Measurements from ENCODE around the gene JMJD7.

The JMJD7 gene

DNA sequence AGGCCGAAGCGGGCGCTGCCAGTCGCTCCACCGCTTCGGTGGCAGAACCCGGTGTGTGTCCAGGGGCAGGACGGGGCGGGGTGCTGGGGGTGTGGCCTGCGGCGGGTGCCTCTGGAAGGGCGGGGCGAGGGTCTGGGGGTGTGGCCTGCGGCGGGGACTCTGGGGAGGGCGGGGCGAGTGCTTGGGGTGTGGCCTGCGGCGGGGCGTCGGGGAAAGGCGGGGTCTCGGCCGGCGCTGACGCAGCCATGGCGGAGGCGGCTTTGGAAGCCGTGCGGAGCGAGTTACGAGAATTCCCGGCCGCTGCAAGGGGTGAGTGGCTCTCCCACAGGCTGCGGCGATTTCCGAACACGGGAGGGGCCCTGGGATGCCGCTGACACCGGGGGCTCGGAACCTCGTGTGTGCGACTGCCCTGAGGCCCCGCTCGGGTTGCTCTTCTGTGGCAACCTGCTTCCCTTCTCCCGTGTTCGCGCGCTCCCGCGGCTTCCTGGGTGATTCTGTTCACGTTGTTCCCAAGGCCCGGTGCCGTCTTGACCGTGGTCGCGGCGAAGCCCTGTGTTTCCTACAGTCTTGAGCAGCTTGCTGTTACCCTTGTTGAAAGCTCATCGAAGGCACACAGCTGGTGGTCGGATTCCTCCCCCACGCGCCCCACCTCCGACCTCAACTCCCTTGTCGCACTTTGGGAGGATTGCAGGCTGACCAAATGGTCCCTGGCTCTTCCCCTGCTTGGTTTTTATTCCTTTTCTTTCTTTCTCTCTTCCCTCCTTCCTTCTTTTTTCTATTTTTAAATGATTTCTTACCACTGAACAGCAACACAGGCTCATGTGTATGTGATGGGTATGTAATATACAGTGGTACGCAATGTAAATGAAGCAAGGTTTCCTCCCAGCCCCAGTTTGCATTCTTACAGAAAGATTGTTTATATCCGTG, at the start of gene JMJD7:
JMJD7 (plus strand) TSS at position 213 of the 927 bp plus-strand sequence; CDS start at position 246, 33 bp downstream.
- DNase-seq (ENCODE audit: low read depth in 3 of 3), result peak; percentile 92 to 95 (median 93)

DNA sequence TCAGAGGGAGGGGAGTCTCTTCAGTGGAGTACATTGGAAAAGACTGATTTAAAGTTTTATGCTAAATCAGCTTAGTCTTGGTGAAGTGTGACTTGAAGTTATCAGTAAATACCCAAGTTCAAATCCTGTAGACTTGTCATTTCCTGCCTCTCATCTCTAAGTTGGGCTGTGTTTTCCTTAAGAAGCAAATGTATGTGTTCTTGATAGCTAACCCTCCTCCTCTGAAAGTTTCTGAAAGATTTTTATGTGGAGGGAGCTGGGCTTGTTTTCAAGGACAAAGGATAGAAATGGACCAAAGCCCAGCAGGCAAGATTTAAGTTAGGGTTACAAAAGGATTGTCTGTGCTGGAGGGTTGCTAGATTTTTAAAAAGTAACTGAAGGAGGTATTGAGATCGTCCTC, 49.4 kb upstream of the JMJD7 start:
- no peak for DNase-seq (ENCODE audit: low read depth in 3 of 3)

DNA sequence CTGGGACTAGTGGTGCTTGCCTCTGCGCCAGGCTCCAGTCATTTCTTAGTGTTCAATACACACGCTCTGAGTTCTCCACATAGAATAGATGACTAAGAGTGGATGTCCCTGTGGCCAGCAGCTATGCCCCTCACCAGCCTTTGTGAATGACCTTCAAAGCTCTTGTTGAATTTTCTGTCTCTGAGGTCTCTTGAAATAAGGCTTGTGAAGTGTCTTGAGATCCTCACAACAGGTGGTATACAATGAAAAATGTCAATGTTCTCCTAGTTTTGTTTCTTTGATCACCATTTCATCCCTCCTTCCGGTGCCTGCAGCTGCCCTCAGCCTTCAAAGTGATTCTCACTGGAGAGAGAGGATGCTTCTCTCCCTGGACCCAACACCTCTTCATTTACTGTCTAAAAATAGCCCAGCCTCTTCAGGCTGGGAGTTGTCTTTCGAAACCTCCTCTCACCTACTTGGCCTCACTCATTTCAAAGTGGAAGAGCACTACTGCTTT, 48.2 kb upstream of the JMJD7 start:
- no peak for DNase-seq (ENCODE audit: low read depth in 3 of 3)

DNA sequence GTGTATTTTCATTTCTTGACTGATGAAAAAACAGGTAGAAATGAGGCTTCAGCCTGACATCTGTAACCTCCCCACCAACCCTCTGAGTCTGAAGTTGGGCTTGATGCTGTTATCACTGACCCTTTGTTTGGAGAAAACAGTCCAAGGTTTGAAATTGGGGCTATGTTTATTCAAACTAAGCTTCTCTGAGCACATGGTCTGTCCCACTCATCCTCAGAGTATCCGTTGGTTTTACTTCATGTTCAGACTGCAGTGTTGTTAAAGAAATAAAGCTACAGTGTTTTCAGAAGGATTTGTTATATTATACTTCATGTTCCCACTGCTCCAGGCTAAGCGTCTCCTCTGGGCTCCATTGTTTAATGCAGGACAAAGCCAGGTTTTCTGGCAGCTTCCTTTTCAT, 47.6 kb upstream of the JMJD7 start:
- no peak for DNase-seq (ENCODE audit: low read depth in 3 of 3)

DNA sequence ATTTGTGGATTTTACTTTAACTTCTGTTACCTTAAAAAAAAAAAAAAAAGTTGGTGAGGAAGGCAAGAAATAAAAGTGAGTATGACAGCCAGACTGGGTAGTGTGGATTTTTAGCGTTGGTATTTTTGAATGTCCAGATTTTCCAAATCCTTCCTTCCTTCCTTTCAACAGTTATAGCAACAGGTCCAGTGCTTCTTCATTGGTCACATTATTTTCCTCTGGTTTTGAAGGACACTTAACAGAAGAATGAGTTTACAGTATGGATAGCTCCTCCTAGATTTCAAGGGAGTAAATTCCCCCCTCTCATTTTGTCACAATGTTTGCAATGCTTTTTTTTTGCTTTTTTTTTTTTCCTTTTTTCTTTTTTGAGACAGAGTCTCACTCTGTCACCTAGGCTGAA, 47.2 kb upstream of the JMJD7 start:
- no peak for DNase-seq (ENCODE audit: low read depth in 3 of 3)

DNA sequence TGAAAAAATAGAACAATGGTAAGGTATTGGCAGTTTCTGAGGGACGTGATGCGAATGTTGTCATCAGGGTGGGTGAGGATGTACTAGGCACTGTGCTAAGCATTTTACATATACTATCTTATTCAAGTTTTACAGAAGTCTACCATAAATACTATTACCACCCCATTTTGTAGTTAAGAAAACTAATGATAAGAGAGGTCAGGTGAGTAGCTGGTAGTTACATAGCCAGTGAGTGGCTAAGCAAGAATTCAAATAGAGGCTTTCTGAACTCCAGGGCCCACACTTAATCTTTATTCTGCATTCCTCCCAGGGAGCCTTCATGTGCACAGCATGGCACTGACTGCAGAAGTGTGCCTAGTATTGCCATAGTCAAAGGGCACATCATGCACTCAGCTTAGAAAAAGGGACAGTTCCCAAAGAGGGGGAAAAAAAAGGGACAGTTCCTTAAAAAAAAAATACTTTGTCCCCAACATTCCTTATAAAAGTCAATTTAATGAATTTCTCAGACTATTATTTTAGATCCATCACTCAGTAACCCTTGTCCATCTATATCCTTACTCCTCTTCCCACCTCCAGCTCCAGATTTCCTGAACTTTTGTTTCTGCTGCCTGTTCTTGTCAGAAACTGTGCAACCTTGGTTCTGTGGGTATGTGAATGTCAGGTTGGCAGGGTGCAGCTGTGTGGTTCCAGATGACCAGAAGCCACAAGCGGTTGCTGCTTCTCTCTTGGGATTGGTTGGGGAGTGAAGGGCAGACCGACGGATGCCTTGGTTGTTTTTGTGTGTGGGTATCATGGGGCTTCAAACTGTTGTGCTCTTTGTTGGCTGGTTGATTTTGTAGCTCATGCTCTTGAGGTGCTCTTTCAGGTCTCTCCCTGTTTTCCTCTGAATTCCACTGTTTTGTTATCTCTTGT, 45.3 kb upstream of the JMJD7 start:
- DNase-seq (ENCODE audit: low read depth in 3 of 3), result no peak

DNA sequence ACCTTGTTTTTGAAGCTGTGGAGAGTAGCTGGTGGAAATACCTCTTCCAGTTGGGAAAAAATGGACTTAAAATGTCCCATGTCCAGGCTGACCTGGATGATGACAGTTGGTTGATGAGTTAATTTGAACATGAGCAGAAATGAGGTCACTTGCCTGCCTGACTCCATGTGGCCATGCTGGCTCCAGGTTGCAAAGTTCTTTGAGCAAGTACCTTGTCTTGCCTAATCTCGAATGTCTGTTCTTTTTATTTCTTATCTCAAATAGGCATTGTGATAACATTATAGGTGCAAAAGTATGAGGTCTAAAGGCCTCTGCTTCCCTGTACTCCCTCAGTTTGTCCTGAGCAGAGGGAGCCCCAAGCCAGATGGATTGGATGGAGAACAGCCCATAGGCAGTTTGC, 44.6 kb upstream of the JMJD7 start:
- DNase-seq (ENCODE audit: low read depth in 3 of 3), result no peak

DNA sequence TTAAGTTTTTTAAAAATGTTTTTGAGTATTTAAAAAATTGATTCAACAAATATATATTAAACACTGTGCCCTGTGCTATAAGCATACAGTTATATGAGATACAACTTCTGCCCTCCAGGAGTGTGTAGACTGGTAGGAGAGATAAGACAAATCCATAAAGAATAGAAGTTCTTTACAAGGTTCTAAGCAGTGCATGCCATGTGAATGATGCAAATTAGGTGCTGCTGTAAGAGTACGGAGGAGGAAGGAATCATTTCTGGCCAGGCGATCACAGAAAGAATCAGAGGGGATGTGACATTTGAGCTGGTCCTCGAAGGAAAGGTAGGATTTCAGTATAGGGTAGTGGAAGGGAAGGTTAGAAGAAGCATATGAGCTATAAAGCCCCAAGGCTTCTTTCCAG, 39.6 kb upstream of the JMJD7 start:
- no peak for DNase-seq (ENCODE audit: low read depth in 3 of 3)

DNA sequence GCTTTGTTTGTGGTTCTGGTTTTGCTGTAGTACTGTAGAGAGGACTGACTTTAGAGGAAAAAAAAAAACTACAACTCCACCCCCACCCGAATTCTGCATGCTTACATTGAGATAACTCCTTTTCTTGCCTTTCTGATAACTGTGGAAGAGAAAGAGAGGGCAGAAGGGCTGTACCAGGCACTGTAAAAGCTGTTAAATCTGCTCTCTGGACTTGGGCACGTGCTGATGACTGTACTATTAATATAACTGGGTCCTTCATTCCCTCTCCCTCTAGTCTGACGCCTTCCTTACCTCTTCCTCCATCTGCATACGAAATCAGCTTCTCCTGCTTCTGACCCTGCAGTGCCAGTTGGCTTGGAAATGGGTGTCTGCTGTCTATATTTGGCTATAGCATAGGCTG, 38.7 kb upstream of the JMJD7 start:
- DNase-seq (ENCODE audit: low read depth in 3 of 3), result no peak

DNA sequence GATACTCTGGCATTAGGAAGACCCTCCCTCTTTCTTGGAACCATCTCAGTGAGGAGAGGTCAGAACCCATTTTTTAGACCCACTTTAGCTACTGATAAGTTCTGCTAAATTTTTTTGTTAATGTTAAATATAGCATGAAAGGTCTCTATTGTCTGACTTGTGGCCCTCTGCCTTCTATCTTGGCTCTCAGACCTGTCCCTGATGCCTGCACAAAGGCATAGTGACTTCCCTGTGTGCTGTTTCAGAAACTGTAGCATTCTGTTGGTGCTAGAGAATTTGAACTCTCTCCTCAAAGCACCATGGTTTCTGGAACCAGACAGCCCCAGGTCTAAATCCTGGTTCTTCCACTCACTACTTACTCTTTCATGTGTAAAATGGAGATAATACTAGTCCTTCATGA, 38.2 kb upstream of the JMJD7 start:
- DNase-seq (ENCODE audit: low read depth in 3 of 3), result no peak

DNA sequence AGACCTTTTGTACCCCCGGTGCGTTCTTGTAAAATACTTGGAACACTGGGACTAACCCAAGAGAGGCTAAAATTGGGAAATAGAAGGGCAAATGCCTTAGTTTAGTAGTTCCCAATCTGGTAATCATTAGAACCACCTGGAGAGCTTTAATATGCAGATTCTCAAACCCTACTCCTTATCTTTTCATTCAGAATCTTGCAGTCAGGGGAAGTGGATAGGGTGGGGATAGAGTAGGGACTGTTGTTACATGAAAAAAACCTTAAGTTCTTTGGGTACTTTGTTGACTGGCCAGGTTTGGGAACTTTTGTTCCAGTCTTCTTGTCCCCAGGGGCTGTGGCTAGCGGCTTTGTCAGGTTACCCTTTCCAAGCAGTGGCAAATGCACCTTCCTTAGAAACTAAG, 37.7 kb upstream of the JMJD7 start:
- no peak for DNase-seq (ENCODE audit: low read depth in 3 of 3)

DNA sequence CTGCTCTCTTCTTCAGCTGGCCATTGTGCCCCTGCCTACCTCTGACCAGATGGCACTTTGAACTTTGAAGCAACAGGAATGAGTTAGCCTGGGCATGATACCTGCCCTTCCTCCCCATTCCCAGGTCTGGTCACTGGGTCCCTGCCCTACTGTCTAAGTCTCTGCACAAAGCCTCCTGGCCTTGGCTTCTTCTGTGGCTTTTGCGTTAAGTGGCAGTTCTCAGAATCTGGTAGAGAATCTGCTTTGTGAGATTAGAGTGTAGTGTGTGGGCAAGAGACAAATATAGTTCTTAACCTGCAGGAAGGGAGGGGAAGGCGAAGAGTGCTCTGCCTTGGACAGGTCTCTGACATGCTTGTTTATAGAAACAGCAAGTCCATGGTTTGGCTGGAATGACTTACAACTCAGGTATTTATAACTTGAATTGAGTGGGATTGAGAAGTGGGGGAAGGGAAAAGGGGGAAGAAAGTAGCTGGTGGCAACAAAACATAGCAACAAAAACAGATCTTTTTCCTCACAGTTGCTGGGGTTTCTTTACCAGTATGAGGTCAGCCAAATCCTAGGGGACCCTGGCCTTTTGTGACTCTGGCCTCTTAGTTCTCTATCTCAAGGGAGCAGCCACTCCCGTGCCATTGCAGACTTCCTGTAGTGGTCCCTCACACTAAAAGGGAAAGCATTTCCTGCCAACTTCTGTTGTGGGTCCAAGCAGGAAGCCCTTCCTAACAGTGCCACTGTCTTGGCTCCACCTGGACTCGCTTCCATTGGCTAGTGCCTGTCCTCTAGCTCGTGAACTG, 36.9 kb upstream of the JMJD7 start:
- DNase-seq (ENCODE audit: low read depth in 3 of 3), result no peak

DNA sequence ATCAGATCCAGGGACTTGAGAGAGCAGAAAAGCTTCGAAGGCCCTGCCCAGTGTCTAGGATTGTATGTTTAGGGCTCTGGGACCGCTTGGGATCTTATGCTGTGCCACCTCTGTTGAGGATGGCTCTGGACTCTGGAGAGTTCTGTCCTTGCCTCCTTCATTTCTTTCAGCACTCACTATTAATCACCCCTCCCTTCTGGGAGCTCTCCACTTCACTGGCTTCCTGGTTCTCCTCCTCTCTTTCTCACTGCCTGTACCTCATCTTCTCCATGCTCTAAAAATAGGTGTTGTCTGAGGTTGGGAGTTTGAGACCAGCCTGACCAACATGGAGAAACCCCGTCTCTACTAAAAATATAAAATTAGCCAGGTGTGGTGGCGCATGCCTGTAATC, 36.4 kb upstream of the JMJD7 start:
- no peak for DNase-seq (ENCODE audit: low read depth in 3 of 3)

DNA sequence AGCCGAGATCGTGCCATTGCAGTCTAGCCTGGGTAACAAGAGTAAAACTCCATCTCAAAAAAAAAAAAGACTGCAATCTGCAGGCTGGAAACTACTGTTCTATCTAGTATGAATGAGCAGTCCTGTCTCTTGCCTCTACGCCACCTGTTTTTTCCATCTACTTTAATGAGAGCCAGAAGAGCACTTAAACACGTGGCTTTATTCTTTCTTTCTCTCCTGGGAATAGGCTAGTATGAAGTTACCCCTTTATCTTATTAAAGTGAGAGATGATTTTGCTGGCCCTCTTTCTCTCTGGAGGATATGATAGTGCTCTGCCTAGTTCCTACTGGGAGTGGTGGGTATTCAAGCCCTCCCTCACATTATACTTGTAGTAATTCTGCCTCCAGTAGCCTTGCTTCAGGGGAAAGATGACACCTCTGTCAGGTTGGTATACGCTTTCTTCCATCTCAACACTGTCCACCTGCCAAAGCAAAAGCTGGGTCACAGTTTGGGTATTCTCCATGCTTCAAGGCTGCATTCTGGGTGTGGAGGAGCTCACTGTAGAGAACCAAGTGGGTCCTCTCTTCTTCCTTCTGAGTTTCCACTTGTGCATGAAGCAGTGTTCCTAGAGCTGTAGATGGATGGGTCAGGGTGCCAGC, 35.8 kb upstream of the JMJD7 start:
- no peak for DNase-seq (ENCODE audit: low read depth in 3 of 3)

DNA sequence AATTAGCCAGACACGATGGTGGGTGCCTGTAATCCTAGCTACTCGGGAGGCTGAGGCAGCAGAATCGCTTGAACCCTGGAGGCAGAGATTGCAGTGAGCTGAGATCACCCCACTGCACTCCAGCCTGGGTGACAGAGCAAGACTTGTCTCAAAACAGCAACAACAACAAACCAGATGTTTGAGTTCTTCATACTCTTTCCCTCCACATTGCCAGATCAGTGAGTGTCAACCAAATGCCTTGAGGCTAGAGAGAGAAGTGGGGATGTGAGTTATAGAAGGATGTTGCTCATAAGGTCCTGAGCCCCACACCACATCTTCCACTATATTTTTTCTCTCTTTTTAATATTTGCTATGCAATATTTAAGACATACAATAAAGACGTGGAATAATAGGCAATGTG, 33.8 kb upstream of the JMJD7 start:
- DNase-seq (ENCODE audit: low read depth in 3 of 3), result no peak

DNA sequence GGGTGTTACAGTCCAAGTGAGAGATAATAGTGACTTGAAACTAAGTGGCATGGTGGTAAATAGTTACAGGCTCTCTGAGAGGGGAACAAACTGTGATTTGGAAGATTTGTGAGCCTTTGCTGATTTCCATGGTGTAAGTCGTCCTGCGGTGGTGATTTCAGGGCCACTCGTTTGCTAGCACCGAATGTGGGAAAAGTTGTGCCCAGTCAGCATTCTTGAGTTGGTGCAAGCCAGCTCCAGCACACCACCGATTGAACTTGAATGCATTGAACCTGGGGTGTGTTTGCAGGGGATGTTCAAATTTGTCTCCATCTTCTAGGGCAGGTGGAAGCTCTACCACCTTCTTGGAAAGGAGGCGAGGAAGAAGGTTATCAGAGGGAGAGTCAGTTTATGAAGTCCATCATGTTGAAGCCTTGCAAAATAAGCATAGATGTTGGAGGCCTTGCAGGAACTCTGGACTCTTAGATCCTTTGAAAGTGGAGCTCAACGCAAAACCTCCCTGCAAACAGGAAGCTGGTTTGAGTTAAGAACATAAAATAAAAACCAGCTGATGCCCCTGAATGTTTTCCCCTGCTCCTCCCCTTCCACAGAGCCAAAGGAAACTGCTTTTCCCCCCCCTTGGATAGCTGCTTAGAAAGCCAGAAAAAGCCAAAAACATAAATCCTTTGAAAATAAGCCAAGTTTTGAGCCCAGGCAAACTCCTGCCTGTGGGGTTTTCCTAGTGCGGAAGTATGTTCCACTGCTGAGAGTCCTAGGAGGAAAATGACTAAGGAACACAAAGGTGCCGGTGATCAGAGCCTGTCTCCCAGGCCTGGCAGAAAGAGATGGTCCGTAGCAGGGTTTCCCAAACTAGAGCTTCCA, 31.7 kb upstream of the JMJD7 start:
- DNase-seq (ENCODE audit: low read depth in 3 of 3), result no peak

DNA sequence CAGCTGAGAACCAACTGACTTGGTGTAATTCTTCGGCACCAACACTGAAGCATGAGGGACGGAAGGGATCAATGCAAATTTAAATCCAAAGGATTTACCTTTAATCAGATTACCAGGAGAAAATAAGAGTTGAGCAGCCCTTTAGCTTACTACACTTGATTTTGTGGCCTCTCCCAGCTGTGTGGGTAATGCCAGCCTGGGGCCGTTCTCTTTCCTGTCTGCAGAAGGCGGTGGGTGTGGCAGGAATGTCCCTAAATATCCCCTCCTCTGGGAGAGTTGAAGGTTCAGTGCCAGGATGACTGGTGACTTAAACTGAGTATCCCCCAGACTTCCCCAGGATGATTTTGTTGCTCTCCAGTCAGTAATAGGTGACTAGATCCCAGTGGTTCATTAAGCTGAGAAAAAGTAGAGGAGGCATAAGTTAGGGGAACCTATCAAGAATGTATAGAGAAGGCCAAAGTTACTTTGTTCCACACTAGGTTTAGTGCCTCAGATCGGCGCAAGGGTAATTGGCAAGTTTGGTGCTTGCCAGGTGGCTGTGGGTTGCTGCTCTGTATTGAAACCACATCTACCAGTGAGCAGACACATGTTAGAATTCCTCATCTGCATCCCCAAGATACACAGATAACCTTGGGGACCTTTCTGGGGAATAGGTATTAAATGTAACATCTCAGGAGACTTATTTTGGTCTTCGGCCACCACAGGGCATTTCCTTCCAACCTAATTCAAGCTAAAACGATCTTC, 30.5 kb upstream of the JMJD7 start:
- DNase-seq (ENCODE audit: low read depth in 3 of 3), result no peak

DNA sequence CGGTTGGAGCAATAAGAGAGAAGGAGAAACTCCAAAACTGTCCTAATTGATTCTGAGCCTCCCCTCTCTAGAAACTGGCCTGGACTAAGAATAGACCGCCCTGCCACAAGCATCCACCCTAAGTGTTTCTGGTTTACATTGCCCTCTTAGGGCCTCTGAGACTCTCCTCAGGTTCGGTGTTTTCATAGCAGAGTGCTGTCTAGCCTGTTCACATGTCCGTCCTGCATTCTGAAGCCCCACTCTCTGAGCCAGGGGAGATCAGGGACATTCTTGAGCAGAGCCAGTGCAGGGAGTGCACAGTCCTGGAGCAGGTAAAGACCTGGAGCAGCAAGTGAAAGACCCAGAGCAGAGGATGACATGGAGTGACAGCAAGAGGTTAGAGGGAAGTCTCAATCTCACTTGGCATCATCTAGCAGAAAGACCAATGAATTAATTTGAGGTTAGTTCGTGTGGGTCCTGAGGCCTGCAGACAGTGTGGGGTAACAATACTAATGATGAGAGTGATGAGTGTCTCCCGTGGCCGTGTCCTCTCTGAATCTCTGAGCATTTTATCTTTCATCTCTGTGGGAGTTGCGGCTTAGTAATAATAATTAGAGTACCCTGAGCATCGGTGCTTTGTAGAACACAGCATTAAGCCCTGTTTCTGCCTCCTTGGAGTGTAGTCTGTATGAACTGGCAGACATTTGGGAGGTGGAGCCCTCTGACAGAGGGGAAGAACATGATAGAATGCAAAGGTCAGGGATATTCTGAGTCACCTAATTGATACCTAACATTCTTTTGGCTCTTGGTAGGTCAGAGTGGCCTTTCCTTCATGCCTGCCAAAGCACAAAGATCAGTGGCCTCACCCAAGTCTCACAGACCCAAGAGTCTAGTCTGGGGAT, 29.0 kb upstream of the JMJD7 start:
- no peak for DNase-seq (ENCODE audit: low read depth in 3 of 3)

DNA sequence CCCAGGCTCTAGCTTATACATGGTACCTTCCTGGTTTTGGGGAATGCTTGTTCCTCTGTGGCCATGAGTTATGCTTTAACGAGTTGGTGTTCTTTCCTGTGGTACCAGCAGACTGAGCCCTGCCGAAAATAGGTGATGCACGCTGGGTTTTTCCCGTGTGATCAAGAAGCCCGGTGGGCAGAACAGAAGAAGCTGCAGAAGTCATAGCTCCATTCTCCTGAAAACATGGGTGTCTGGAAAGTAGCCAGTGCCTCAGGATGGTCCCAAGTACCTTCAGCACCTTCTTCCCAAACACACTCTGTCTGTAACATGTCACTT, 28.4 kb upstream of the JMJD7 start:
- DNase-seq (ENCODE audit: low read depth in 3 of 3), result no peak
